Activated naive CD8-positive, alpha-beta T cell treated with anti-CD3 and anti-CD28 coated beads, Interleukin-2, amount 50 U/mL, for 24 hours (primary cell): Measurements from ENCODE around the gene AP1B1.

Experiments used
- ATAC-seq: fragments of 150-1000 bp; cut with Tn5 transposase; one replicate; pipeline ENCODE4 v1.10.0; 2021
- DNase-seq: peaks from one replicate; pipeline ENCODE4 v3.0.0; 2021
- H3K27ac Mint-ChIP-seq: one replicate; pipeline ENCODE4 v1.8.0; 2021; ENCODE audit warnings: mild to moderate bottlenecking, mixed read lengths
- H3K27me3 Mint-ChIP-seq: one replicate; pipeline ENCODE4 v1.8.0; 2021; ENCODE audit warnings: mixed read lengths
- H3K36me3 Mint-ChIP-seq: one replicate; pipeline ENCODE4 v1.8.0; 2021; ENCODE audit warnings: low read depth, mixed read lengths
- H3K4me1 Mint-ChIP-seq: one replicate; pipeline ENCODE4 v1.8.0; 2021; ENCODE audit warnings: mixed read lengths
- H3K4me3 Mint-ChIP-seq: one replicate; pipeline ENCODE4 v1.8.0; 2021; ENCODE audit warnings: mild to moderate bottlenecking, moderate library complexity, mixed read lengths
- H3K9me3 Mint-ChIP-seq: one replicate; pipeline ENCODE4 v1.8.0; 2021; ENCODE audit warnings: mixed read lengths

Gene AP1B1

DNA sequence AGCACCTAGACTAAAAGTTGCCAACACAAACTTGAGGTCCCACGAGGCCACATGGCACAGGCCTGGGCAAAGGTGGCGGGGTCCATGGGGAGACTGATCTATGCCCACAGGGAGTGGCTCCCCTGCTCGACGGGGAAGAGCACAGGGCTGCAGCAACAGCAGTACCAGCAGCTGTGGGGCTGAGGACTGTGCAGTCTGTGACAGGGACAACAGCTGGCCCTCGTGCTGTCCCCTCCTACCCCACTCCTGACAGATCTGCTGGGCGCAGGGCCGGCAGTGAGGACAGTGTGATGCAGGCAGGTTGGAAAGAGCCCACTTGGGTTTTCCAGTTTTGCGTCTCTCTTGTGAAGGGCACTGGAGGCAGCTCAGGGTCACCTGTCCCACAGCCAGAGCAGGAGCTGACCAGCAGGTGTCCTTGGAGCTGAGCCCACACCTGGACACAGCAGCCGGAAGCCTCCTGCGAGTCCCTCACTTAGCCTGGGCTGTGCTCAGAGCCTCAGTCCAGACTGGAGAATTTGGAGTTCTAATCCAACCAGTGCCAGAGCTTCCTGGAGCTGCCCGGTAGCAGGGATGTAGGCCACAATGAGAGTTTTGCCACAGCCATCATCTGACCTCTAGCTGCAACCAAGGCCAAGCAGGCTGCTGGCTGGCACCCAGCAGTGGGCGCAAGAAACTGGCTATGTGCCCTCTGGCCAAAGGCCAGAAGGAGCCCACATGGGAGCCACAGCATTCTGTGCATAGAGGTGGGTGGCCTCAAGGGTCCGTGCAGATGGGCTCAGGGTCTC lies 85.5 kb downstream of the AP1B1 start:
- H3K27me3 Mint-ChIP-seq = peaks cover 23% of the 10 kb centered on the region
- DNase-seq (no peak), ATAC-seq (no peak)
- no peak overlapping the region for H3K4me3 Mint-ChIP-seq
- peaks cover 29% of the 10 kb centered on the region for H3K36me3 Mint-ChIP-seq
- H3K9me3 Mint-ChIP-seq = no peaks in the 10 kb centered on the region
- peaks cover 6% of the 10 kb centered on the region for H3K4me1 Mint-ChIP-seq
- H3K27ac Mint-ChIP-seq = no peak overlapping the region

GRCh38 chr22:29302402-29302680 lies 86.0 kb downstream of the AP1B1 start:
- no peak for DNase-seq
- Mint-ChIP-seq H3K4me3 (no peak overlapping the region), H3K4me1 (peaks cover 5% of the 10 kb centered on the region), H3K36me3 (peaks cover 34% of the 10 kb centered on the region), H3K27me3 (peaks cover 20% of the 10 kb centered on the region), H3K9me3 (no peaks in the 10 kb centered on the region), H3K27ac (no peak overlapping the region)
- no peak for ATAC-seq

- ATAC-seq = no peak
- peaks cover 39% of the 10 kb centered on the region for H3K36me3 Mint-ChIP-seq
Observed at GRCh38 chr22:29301716-29302401, 86.5 kb downstream of the AP1B1 start.

GRCh38 chr22:29300807-29301601 lies 87.4 kb downstream of the AP1B1 start:
- no peaks in the 10 kb centered on the region for H3K9me3 Mint-ChIP-seq
- H3K36me3 Mint-ChIP-seq = peaks cover 45% of the 10 kb centered on the region
- no peak overlapping the region for H3K4me3 Mint-ChIP-seq
- peak overlapping the region; percentile 67 for H3K27ac Mint-ChIP-seq
- peaks cover 2% of the 10 kb centered on the region for H3K4me1 Mint-ChIP-seq
- no peak for ATAC-seq
- H3K27me3 Mint-ChIP-seq = peaks cover 14% of the 10 kb centered on the region
- no peak for DNase-seq

More at GRCh38 chr22:29301716-29302401, 86.5 kb downstream of the AP1B1 start:
- Mint-ChIP-seq H3K9me3 (no peaks in the 10 kb centered on the region), H3K27me3 (peaks cover 19% of the 10 kb centered on the region), H3K27ac (no peak overlapping the region), H3K4me1 (peaks cover 5% of the 10 kb centered on the region), H3K4me3 (no peak overlapping the region)
- DNase-seq = no peak

DNA sequence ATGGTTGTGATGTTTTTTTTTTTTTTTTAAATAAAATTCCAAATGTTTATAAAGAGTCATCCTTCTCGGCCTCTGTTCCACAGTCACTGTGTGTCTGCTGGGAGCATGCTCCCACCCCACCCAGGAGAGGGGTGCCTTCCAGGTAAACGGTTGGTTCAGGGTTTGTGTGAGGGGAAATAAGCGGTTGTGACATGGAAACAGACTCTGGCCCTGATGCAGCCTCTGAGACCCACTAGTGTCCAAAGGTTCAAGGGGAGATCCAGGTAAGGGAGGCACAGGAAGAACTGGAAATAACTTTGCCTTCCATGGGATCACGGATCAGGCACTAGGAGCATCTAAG lies 87.9 kb downstream of the AP1B1 start:
- no peak overlapping the region for H3K27ac Mint-ChIP-seq
- H3K4me3 Mint-ChIP-seq = no peak overlapping the region
- H3K4me1 Mint-ChIP-seq = no peaks in the 10 kb centered on the region
- DNase-seq (no peak), ATAC-seq (no peak)
- H3K9me3 Mint-ChIP-seq = no peaks in the 10 kb centered on the region
- peaks cover 10% of the 10 kb centered on the region for H3K27me3 Mint-ChIP-seq
- H3K36me3 Mint-ChIP-seq = peaks cover 51% of the 10 kb centered on the region

DNA sequence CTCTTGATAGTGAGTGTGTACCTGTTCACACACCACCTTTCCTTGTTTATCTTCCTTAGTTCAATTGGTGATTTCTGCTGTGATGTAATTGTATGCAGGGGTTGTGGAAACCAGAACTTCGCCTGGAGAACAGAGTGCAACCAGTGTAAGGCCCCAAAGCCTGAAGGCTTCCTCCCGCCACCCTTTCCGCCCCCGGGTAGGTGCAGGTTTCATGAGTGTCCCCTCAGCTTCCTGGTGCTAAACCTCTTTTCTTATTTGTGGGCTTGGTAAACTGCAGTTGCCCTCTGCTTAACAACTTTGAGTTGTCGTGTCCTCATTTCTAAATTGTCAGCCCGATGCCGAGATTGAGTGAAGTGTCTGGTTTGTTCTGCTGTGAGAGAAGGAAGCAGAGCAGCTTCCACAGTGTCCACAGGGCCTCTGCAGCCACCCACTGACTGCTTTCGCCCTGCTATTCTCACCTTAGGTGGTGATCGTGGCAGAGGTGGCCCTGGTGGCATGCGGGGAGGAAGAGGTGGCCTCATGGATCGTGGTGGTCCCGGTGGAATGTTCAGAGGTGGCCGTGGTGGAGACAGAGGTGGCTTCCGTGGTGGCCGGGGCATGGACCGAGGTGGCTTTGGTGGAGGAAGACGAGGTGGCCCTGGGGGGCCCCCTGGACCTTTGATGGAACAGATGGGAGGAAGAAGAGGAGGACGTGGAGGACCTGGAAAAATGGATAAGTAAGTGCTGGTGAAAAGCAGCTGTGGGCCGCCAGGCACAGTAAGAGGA lies 89.1 kb downstream of the AP1B1 start:
- Mint-ChIP-seq H3K27me3 (peaks cover 2% of the 10 kb centered on the region), H3K9me3 (no peaks in the 10 kb centered on the region), H3K36me3 (peaks cover 60% of the 10 kb centered on the region), H3K4me1 (no peaks in the 10 kb centered on the region), H3K4me3 (no peak overlapping the region), H3K27ac (no peak overlapping the region)
- no peak for ATAC-seq
- DNase-seq = no peak

GRCh38 chr22:29298641-29299040 lies 89.7 kb downstream of the AP1B1 start:
- Mint-ChIP-seq H3K27ac (no peak overlapping the region), H3K9me3 (no peaks in the 10 kb centered on the region), H3K4me3 (no peak overlapping the region), H3K36me3 (peaks cover 66% of the 10 kb centered on the region), H3K4me1 (no peaks in the 10 kb centered on the region), H3K27me3 (no peaks in the 10 kb centered on the region)
- no peak for ATAC-seq
- DNase-seq = no peak

DNA sequence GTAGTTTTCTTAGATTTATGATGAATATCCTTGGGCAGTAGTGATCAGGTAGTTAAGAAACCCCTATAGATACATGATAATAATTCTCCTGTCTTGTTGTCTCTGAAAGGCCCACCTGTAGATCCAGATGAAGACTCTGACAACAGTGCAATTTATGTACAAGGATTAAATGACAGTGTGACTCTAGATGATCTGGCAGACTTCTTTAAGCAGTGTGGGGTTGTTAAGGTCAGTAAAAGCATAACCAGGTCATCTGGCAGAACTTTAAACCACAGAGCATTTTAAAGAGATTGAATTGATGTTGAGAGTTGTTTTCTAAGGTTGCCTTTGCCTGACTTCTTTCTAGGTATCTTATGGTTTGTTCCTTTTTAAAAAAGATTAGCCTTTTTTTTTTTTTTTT lies 96.0 kb downstream of the AP1B1 start:
- no peak for DNase-seq
- peak overlapping the region; percentile 18 for H3K27ac Mint-ChIP-seq

GRCh38 chr22:29291215-29291614 lies 97.2 kb downstream of the AP1B1 start:
- H3K27me3 Mint-ChIP-seq = no peaks in the 10 kb centered on the region
- no peak overlapping the region for H3K4me3 Mint-ChIP-seq
- H3K4me1 Mint-ChIP-seq = peaks cover 4% of the 10 kb centered on the region
- DNase-seq (no peak), ATAC-seq (no peak)
- H3K9me3 Mint-ChIP-seq = no peaks in the 10 kb centered on the region
- peaks cover 85% of the 10 kb centered on the region for H3K36me3 Mint-ChIP-seq
- no peak overlapping the region for H3K27ac Mint-ChIP-seq

More for the DNA sequence above, 96.0 kb downstream of the AP1B1 start:
- no peaks in the 10 kb centered on the region for H3K9me3 Mint-ChIP-seq
- no peak for ATAC-seq
- H3K36me3 Mint-ChIP-seq = peaks cover 85% of the 10 kb centered on the region
- no peak overlapping the region for H3K4me3 Mint-ChIP-seq
- peaks cover under 1% of the 10 kb centered on the region for H3K4me1 Mint-ChIP-seq
- no peaks in the 10 kb centered on the region for H3K27me3 Mint-ChIP-seq

DNA sequence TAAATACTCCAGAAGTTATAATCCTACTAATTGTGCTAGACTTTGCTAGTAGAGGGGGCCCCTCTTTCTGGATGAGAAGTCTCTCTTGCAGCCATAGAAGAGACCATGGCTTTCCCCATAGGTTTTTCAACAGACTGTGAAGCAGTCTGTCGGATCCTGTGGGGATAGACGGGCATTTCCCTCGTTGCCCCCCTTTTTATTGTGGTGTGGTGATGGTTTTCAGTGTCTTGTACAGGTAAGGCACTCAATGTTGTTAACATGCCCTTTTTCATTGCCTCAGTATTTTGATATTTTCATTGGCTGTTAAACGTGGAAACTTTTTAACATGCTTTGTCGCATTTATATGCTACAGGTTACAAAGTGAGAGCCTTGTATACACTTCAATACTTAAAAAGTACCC lies 98.3 kb downstream of the AP1B1 start:
- no peak for DNase-seq
- ATAC-seq = no peak
- Mint-ChIP-seq H3K9me3 (no peaks in the 10 kb centered on the region), H3K27ac (no peak overlapping the region), H3K27me3 (no peaks in the 10 kb centered on the region), H3K4me1 (peaks cover 4% of the 10 kb centered on the region), H3K36me3 (peaks cover 85% of the 10 kb centered on the region), H3K4me3 (no peak overlapping the region)

DNA sequence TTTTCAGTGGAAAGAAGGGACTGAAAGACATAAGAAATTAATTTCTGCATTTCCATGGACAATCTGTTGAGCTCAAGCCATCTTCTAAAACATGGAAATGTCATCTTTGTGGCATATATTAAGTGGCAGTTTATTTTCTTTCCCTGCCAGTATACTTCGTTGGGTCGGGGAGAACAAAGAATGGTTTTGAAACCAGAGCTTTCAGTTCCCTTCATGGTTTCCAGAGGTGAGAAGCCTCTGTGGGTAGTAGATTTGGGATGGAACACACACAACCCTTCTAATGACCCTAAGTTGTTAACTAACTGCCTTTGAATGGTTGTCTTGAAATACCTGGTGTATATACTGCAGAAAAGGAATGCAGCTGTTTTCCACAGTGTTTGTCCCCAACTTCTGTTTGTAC lies 99.5 kb downstream of the AP1B1 start:
- no peak overlapping the region for H3K4me3 Mint-ChIP-seq
- H3K27ac Mint-ChIP-seq = no peak overlapping the region

DNA sequence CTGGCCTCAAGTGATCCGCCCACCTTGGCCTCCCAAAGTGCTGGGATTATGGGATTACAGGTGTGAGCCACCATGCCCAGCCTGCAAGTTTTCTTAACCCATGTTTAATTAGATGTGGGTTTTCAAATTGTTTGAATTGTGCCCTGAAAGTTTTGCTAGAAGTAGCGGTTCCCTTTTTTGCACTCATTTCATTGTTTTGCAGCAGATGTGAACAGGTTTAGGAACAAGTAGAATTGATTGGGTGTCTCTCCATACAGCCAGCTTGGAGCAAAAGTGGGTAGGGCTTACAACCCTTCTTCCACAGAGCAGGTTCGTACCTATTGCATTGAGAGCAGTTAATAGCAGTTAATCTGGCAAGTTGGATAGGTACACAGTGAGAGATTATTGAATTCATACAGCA lies 104.2 kb downstream of the AP1B1 start:
- no peak overlapping the region for H3K27ac Mint-ChIP-seq
- H3K9me3 Mint-ChIP-seq = no peaks in the 10 kb centered on the region
- H3K27me3 Mint-ChIP-seq = no peaks in the 10 kb centered on the region
- DNase-seq (no peak), ATAC-seq (no peak)
- H3K4me1 Mint-ChIP-seq = peaks cover 4% of the 10 kb centered on the region
- H3K4me3 Mint-ChIP-seq = no peak overlapping the region
- peaks cover 81% of the 10 kb centered on the region for H3K36me3 Mint-ChIP-seq

More for the DNA sequence above, 99.5 kb downstream of the AP1B1 start:
- H3K9me3 Mint-ChIP-seq = no peaks in the 10 kb centered on the region
- H3K4me1 Mint-ChIP-seq = peaks cover 4% of the 10 kb centered on the region
- peaks cover 83% of the 10 kb centered on the region for H3K36me3 Mint-ChIP-seq
- no peaks in the 10 kb centered on the region for H3K27me3 Mint-ChIP-seq
- no peak for ATAC-seq
- DNase-seq = no peak

GRCh38 chr22:29277927-29278326 lies 110.4 kb downstream of the AP1B1 start:
- Mint-ChIP-seq H3K27ac (no peak overlapping the region), H3K4me3 (no peak overlapping the region), H3K27me3 (no peaks in the 10 kb centered on the region), H3K36me3 (peaks cover 87% of the 10 kb centered on the region), H3K9me3 (no peaks in the 10 kb centered on the region), H3K4me1 (peaks cover 48% of the 10 kb centered on the region)
- DNase-seq = no peak
- ATAC-seq = no peak
